Amniotic stem cell (primary cell): ENCODE measurements around the gene PPFIBP2.
A peak's percentile ranks its signal among the peaks of the same experiment; 100 is the strongest.

ENCODE experiments used
- DNase-seq: peaks from one replicate; lab custom pipeline; 2025; lab: John Stamatoyannopoulos, UW

The PPFIBP2 gene

GRCh38 chr11:7578276-7578955 is 64.6 kb downstream of the PPFIBP2 start:
- no peak for DNase-seq

GRCh38 chr11:7579361-7579791 is 65.6 kb downstream of the PPFIBP2 start:
- peak; percentile 41 for DNase-seq

GRCh38 chr11:7581021-7581590 is 67.3 kb downstream of the PPFIBP2 start:
- DNase-seq: no peak

DNA sequence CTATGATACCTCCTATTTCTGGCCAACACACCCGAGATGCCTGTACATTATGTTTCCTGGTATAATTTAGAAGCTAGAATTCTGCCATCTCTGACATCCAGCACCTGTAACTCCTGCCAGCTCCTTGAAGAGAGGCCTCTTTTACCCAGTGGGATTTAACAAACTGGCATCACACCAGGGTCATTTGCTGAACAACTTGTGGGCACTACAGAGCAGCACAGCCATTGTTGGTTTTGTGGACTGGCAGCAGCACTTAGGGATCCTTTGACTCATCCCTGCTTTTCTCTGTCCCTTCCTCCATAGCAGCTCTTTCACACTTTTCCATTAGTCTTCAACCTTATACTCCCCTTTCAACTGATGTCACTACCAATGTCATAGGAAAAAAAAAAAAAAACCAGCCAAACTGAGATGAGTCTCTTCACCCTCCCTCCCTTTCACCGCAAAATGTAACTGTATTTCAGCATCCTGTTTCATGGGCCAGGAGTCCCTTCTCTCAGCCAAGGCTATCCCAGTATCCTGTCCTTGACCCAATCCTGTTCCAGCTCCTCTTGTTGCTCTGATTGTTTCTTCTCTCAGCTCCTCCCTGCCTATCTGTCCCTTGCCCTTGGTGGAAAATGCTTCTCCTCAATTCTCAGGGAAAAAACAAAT is 68.7 kb downstream of the PPFIBP2 start:
- no peak for DNase-seq

DNA sequence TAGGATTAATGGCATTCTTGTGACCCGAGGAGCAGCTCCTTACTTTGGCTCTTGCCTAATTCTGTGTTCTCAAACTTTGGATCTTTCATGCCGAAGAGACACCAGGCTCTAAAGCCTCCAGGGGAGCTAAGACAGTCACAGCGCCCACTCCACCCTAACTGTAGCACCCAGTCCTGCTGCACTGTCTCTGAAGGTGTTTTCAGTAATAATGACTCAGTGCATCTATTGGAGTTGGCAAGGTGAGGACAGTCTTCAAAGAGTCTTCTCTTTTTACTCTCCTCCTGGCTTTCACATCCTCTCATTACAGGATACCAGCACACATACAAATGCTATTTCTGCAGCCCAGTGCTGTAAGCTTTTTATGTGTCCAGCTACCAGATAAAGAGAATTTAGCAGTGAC is 69.4 kb downstream of the PPFIBP2 start:
- no peak for DNase-seq

- DNase-seq: no peak
Observed at GRCh38 chr11:7584910-7585309, 71.1 kb downstream of the PPFIBP2 start.

- DNase-seq: no peak
Observed at GRCh38 chr11:7585816-7586215, 72.0 kb downstream of the PPFIBP2 start.

DNA sequence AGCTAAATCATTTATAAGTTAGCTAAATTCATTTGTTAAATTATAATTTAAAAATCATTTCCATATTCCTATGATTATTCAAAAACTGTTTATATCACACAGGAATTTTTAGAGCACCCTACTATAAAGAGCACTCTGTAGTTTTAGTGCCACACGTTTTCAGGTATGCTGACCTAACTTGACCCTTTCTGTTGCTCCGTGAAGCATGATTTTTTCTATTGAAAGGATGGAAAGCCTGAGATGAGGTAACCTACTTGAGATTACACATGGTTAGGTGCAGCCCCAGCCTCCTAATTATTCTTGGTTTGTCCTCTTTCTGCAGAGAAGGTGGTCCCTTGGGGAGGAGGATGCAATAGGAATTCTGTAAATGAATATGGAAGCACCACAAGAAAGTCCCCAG is 72.6 kb downstream of the PPFIBP2 start:
- no peak for DNase-seq

DNA sequence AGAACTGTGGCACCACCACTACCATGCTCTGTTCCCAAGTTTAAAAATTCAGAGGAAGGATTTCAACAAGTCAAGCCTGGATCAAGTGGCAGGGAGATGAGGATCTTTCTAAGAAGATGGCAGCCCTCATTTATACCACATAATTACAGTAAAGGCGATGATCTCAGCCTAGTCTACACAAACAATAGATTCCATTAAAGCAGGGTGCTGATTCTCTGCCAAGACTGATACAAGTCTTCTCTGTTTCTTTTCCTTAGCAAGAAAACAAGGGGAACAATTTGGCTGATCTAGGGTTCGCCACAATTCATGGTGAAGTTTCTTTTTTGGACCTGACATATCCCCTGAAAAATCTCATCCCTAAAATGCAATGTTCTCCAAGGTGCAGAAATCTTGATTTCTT is 73.9 kb downstream of the PPFIBP2 start:
- DNase-seq: no peak

GRCh38 chr11:7589861-7590260 is 76.1 kb downstream of the PPFIBP2 start:
- no peak for DNase-seq

- no peak for DNase-seq
Observed at GRCh38 chr11:7590529-7590928, 76.7 kb downstream of the PPFIBP2 start.

GRCh38 chr11:7591107-7591894 is 77.5 kb downstream of the PPFIBP2 start:
- DNase-seq: no peak

DNA sequence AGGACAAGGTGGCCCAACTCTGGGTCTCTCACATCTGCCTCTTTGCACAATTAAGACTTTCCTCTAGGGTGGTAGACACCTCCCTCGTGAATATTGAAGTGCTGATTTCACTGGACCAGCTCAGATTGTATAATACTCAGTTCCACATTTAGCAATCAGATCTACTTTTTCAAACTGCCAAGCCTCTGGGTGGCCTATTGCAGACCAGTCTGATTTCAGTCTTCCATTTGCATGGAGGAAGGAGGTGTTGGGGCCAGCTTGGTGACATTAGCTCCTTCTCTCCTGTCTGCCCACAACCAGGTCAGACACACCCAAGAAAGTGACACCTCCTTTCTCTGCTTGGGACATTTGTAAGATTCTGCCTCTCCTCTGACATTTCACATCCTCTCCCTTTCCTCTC is 78.2 kb downstream of the PPFIBP2 start:
- DNase-seq: no peak

DNA sequence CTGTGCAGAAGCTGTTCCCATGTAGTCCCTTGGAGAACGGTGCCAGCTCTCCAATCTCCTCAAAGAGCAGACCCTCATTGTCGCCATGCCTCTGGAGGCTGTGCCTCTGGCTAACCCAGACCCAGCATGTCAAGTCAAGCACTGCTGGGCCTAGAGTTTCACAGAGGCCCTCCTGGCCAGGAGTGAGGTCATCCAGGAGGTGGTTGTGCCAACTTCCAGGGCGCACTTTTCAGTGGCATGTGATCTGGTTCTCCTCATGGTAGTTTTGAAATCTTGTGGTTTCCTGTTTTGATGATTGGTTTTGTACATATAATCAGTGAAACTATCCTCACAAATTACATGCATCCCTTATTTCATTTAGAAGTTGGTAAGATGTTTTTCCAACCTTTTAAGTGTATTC is 78.9 kb downstream of the PPFIBP2 start:
- DNase-seq: no peak

GRCh38 chr11:7593481-7593880 is 79.7 kb downstream of the PPFIBP2 start:
- no peak for DNase-seq

- DNase-seq: no peak
Observed at GRCh38 chr11:7595016-7595866, 81.4 kb downstream of the PPFIBP2 start.

DNA sequence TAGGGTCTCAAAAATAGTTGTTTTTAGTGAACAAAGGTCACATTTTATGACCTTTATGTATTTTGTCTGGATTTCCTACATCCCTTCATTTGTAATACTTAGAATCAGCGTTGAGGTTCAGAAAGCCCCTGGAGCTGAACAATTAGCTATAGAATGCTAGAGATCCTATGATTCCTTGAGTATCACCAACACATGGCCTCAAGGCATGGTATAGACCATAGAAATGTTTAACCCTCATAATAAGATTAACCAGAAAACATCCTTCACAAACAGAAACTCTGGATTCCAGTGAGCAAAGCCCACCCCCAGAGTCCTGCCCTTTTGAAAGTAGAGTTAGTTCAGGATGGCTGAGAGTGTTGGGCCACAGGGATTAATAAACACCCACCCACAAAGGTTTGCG is 82.2 kb downstream of the PPFIBP2 start:
- no peak for DNase-seq

DNA sequence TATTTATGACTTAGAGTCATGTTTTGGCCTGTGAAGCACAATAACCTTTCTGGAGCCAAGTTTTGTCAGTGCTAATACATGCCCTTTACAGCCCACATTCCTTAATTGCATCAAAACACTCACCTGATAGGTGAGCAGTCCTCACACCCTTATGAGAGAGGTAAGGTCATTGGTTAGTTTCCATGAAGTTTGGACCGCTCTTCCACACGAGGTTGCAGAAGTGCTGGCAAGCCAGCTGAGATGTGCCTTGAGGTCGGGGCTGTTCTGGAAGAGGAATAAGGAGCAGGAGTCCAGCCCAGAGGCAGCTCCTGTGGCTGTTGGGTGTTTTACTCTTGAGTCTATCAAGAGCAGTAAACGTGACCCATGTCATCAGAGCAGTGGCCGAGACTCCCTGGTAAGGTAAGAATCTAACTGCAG is 83.2 kb downstream of the PPFIBP2 start:
- DNase-seq: no peak

GRCh38 chr11:7597620-7598019 is 83.8 kb downstream of the PPFIBP2 start:
- no peak for DNase-seq

DNA sequence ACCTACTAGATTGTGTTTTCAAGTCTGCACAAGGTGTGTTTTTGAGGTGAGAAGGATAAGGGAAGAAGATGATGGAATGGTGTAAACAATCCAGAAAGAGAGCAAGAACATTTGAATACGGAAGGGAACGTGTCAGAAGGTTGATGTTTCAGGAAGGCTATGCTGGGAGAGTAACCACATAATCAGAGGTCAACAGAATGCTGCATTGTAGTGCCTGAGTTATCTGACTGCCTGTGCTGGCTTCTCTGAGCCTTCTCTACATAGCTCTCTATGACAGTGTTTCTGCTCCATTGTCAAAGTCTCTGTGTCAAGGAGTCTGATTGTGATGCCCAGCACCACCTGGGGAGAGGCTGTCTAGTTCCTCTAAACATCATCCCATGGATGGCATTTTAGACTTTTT is 85.4 kb downstream of the PPFIBP2 start:
- no peak for DNase-seq

DNA sequence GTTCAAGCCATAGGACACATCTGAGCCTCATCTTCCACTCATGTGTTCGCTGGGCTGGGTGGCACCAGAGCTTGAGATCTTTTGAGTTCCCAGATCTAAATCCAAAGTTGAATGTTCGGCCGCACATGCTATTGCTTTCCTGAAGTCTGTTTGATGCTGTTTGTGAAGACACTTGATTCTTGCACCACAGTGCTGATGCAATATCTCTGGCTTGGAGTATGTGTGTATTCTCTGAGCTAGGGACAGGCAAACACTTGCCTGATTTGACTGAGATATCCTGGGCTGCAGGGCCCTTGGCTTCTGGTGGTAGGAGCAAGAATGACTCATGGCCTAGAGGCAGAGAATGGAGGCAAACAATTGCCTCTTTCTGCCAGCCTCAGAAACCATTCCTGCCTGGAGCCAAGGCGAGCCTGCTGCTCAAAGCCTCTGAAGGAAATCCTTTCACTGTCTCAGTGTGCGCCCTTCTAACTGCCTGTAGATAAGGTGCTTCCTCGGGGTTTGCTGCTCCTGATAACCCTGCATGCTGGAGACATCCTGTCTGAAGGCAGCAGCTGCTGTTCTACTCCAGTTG is 86.5 kb downstream of the PPFIBP2 start:
- no peak for DNase-seq
